ENCODE measurements around the gene MAG. TPM values are rescaled to one million over a fixed set of nuclear protein-coding genes. Genes with fewer than 3 reads are reported as not detected.
A peak's percentile ranks its signal among the peaks of the same experiment; 100 is the strongest.

MAG gene
- total and polyA plus RNA-seq, 2 of the 13 experiments (the other 11 are each of a cell fraction or from before 2014, with no cell fraction given) = 0.20 to 1.3 TPM

- TF ChIP-seq RERE (CRISPR knock-in tag; IDR thresholded peaks at IDR 0.05; ENCODE audit: low read depth) (no peak), BCL6 (CRISPR knock-in tag; IDR thresholded peaks at IDR 0.05) (no peak), KDM5B (CRISPR knock-in tag; IDR thresholded peaks at IDR 0.05; ENCODE audit: borderline replicate concordance) (peak; percentile 64; the same call in 1 of the 2 replicates), HOXA3 (CRISPR knock-in tag; IDR thresholded peaks at IDR 0.05) (no peak), KDM2A (CRISPR knock-in tag; IDR thresholded peaks at IDR 0.05; ENCODE audit: borderline replicate concordance, low read depth) (peak; percentile 71), ZNF543 (CRISPR knock-in tag; IDR thresholded peaks at IDR 0.05) (no peak), RNF219 (CRISPR knock-in tag; IDR thresholded peaks at IDR 0.05) (no peak), SETDB1 (CRISPR knock-in tag; IDR thresholded peaks at IDR 0.05; ENCODE audit: borderline replicate concordance) (no peak), SP2 (CRISPR knock-in tag; IDR thresholded peaks at IDR 0.05) (no peak), ETV6 (CRISPR knock-in tag; conservative IDR thresholded peaks at IDR 0.05) (0 out of 2 replicates have a peak, but pooled peaks have one; percentile 13), MAFG (CRISPR knock-in tag; IDR thresholded peaks at IDR 0.05) (no peak), SUZ12 (IDR thresholded peaks at IDR 0.05; ENCODE audit: low read depth, low read length) (no peak), ZNF687 (CRISPR knock-in tag; IDR thresholded peaks at IDR 0.05) (peak; percentile 73), ZNF282 (IDR thresholded peaks at IDR 0.05; ENCODE audit: partially characterized antibody) (no peak), ZKSCAN8 (CRISPR knock-in tag; IDR thresholded peaks at IDR 0.05; ENCODE audit: borderline replicate concordance) (0 out of 2 replicates have a peak, but pooled peaks have one; percentile 19), SOX5 (CRISPR knock-in tag; IDR thresholded peaks at IDR 0.05; ENCODE audit: borderline replicate concordance) (no peak)
- TF ChIP-seq, protein P1, sequence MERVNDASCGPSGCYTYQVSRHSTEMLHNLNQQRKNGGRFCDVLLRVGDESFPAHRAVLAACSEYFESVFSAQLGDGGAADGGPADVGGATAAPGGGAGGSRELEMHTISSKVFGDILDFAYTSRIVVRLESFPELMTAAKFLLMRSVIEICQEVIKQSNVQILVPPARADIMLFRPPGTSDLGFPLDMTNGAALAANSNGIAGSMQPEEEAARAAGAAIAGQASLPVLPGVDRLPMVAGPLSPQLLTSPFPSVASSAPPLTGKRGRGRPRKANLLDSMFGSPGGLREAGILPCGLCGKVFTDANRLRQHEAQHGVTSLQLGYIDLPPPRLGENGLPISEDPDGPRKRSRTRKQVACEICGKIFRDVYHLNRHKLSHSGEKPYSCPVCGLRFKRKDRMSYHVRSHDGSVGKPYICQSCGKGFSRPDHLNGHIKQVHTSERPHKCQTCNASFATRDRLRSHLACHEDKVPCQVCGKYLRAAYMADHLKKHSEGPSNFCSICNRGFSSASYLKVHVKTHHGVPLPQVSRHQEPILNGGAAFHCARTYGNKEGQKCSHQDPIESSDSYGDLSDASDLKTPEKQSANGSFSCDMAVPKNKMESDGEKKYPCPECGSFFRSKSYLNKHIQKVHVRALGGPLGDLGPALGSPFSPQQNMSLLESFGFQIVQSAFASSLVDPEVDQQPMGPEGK (CRISPR knock-in tag; IDR thresholded peaks at IDR 0.05) = no peak
These were observed 24.6 kb upstream of the MAG start (continued) for GRCh38 chr19:35267353-35267817.
